ENCODE measurements around the gene RNU11. TPM values are rescaled to one million over a fixed set of nuclear protein-coding genes. Genes with fewer than 3 reads are reported as not detected.

The RNU11 gene
- total and polyA plus RNA-seq, 2 donors (not counting 3 experiments of a cell fraction or from before 2014, with no cell fraction given): not detected

DNA sequence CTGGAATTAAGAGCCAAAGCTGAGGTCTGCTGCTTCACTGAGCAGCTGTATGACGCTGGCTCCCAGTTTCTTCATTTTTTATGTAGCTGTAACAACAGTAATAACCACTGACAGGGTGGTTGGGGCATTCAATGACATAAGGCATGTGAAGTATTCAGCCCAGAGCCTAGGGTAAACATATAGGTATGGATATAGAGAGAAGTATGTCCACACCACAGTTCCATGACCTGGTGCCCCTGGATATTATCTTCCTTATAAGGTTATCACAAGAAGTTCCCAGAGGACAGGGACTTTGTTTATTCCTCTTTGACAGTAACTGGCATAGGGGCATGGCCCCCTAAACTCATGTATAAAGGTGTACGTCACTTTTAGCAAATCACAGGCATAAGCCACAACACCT is 41.6 kb upstream of the RNU11 start:
- peaks cover 4% of the 10 kb centered on the region for H3K4me1 ChIP-seq (ENCODE audit: control insufficient read depth, extremely low read depth, insufficient read depth, low read length)
- H3K36me3 ChIP-seq (ENCODE audit: control insufficient read depth in 2 of 2, extremely low read depth in 1 of 2, insufficient read depth in 2 of 2, low read length in 2 of 2): peaks cover 0 to 2% of the 10 kb centered on the region in 2 experiments
- no peak overlapping the region for H3K9ac ChIP-seq (replicated peaks; ENCODE audit: extremely low read depth, insufficient read depth, low read length)
- ChIA-PET CTCF (interaction anchor here (1.5 to 6.1 kb wide), 2 partner anchors 88 to 249 kb away, joined by 4 to 192 read pairs; no protein-coding TSS in a partner anchor), POLR2A (interaction anchor here (0.6 kb wide), 1 partner anchor 251 kb away, joined by 5 read pairs; no protein-coding TSS in a partner anchor)
- H3K4me2 ChIP-seq (ENCODE audit: insufficient read depth, low read length): no peak overlapping the region
- no TSS peak for BruUV-seq (replicated peaks)
- H3K27ac ChIP-seq (ENCODE audit: insufficient read depth, low read depth, low read length): no peak overlapping the region
- no peaks in the 10 kb centered on the region for H3K9me1 ChIP-seq (replicated peaks; ENCODE audit: control insufficient read depth, extremely low read depth, insufficient read depth, low read length)
- no peaks in the 10 kb centered on the region for H3K27me3 ChIP-seq (ENCODE audit: control insufficient read depth in 2 of 2, insufficient read depth in 2 of 2, low read length in 2 of 2)
- DNase-seq (ENCODE audit: low read depth, low spot score) (no peak), FAIRE-seq (no peak)
- no peak overlapping the region for H3K4me3 ChIP-seq (replicated peaks in 1 of 3; ENCODE audit: insufficient read depth in 1 of 3, low read depth in 1 of 3, low read length in 3 of 3)
- no peak overlapping the region for H2AFZ ChIP-seq (ENCODE audit: low read depth, low read length)
- TF ChIP-seq, protein P1, sequence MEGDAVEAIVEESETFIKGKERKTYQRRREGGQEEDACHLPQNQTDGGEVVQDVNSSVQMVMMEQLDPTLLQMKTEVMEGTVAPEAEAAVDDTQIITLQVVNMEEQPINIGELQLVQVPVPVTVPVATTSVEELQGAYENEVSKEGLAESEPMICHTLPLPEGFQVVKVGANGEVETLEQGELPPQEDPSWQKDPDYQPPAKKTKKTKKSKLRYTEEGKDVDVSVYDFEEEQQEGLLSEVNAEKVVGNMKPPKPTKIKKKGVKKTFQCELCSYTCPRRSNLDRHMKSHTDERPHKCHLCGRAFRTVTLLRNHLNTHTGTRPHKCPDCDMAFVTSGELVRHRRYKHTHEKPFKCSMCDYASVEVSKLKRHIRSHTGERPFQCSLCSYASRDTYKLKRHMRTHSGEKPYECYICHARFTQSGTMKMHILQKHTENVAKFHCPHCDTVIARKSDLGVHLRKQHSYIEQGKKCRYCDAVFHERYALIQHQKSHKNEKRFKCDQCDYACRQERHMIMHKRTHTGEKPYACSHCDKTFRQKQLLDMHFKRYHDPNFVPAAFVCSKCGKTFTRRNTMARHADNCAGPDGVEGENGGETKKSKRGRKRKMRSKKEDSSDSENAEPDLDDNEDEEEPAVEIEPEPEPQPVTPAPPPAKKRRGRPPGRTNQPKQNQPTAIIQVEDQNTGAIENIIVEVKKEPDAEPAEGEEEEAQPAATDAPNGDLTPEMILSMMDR (IDR thresholded peaks at IDR 0.05; ENCODE audit: extremely low read depth in 1 of 2, insufficient read depth in 1 of 2, low read depth in 1 of 2, low read length in 2 of 2): no peak
- TF ChIP-seq POLR2AphosphoS5 (IDR thresholded peaks at IDR 0.05; ENCODE audit: insufficient read depth, low read depth, low read length): no peak
- no peaks in the 10 kb centered on the region for H3K9me3 ChIP-seq (replicated peaks; ENCODE audit: control insufficient read depth, insufficient read depth, low read length)
- dilution Hi-C loops (cut with MboI; ENCODE audit: extremely low pct_ligation_motif_present, low sequenced_read_pairs): loop anchor here (25.0 kb wide), 1 partner anchor 344 kb away; the partner anchor contains the start of gene SESN2
- H3K79me2 ChIP-seq (ENCODE audit: control insufficient read depth, insufficient read depth, low read length): no peaks in the 10 kb centered on the region
- intact Hi-C loops (cut with micrococcal nuclease): no loop called here
- no peaks in the 10 kb centered on the region for H4K20me1 ChIP-seq (replicated peaks; ENCODE audit: control insufficient read depth, extremely low read depth, insufficient read depth, low read length)

DNA sequence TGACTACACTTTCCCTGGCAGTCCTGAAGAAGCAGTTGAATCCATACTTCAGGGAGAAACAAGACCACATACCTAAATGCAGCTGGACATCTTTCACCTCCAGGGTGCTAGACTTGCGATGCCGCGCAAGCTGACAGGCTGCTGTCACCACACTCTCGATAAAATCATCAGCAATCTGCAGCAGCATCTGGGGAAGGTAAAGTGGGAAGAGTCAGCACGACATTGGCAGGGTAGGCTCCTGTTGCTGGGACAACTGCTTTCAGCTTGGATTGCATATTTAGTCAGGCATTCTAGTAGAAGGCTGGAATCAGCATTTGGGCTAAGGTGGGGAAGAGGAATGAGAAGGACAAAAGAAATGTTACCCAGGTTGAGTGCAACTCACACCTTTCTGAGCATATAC is 35.2 kb upstream of the RNU11 start:
- H3K9ac ChIP-seq (replicated peaks; ENCODE audit: extremely low read depth, insufficient read depth, low read length): no peak overlapping the region
- peaks cover 0 to 6% of the 10 kb centered on the region in 2 experiments for H3K36me3 ChIP-seq (ENCODE audit: control insufficient read depth in 2 of 2, extremely low read depth in 1 of 2, insufficient read depth in 2 of 2, low read length in 2 of 2)
- FAIRE-seq (no peak), DNase-seq (ENCODE audit: low read depth, low spot score) (no peak)
- H3K27ac ChIP-seq (ENCODE audit: insufficient read depth, low read depth, low read length): no peak overlapping the region
- intact Hi-C loops (cut with micrococcal nuclease) (no loop called here), dilution Hi-C loops (cut with MboI; ENCODE audit: extremely low pct_ligation_motif_present, low sequenced_read_pairs) (loop anchor here (25.0 kb wide), 1 partner anchor 351 kb away; the partner anchor contains the start of gene SESN2)
- H3K79me2 ChIP-seq (ENCODE audit: control insufficient read depth, insufficient read depth, low read length): no peaks in the 10 kb centered on the region
- H3K4me2 ChIP-seq (ENCODE audit: insufficient read depth, low read length): no peak overlapping the region
- no peaks in the 10 kb centered on the region for H3K9me1 ChIP-seq (replicated peaks; ENCODE audit: control insufficient read depth, extremely low read depth, insufficient read depth, low read length)
- no peaks in the 10 kb centered on the region for H3K27me3 ChIP-seq (ENCODE audit: control insufficient read depth in 2 of 2, insufficient read depth in 2 of 2, low read length in 2 of 2)
- H3K4me3 ChIP-seq (replicated peaks in 1 of 3; ENCODE audit: insufficient read depth in 1 of 3, low read depth in 1 of 3, low read length in 3 of 3): no peak overlapping the region
- H2AFZ ChIP-seq (ENCODE audit: low read depth, low read length): no peak overlapping the region
- ChIA-PET POLR2A (no interaction called here), CTCF (interaction anchor here (2.7 kb wide), 1 partner anchor 11 kb away, joined by 11 read pairs; no protein-coding TSS in a partner anchor)
- H3K4me1 ChIP-seq (ENCODE audit: control insufficient read depth, extremely low read depth, insufficient read depth, low read length): no peaks in the 10 kb centered on the region
- TF ChIP-seq JUN (IDR thresholded peaks at IDR 0.05; ENCODE audit: borderline replicate concordance, insufficient read depth, insufficient read length, low read depth) (no peak), EZH2 (IDR thresholded peaks at IDR 0.05; ENCODE audit: borderline replicate concordance, low read depth, low read length, severe bottlenecking) (no peak), FOS (IDR thresholded peaks at IDR 0.05; ENCODE audit: borderline replicate concordance, insufficient read depth, low read length) (no peak), POLR2A (IDR thresholded peaks at IDR 0.05; ENCODE audit: low read depth, low read length) (no peak), GATA2 (IDR thresholded peaks at IDR 0.05; ENCODE audit: insufficient read depth, insufficient read length, low read depth, low read length) (no peak), MYC (IDR thresholded peaks at IDR 0.05; ENCODE audit: low read depth, low read length) (no peak), POLR2AphosphoS5 (IDR thresholded peaks at IDR 0.05; ENCODE audit: insufficient read depth, low read depth, low read length) (no peak)
- TF ChIP-seq, protein P2, sequence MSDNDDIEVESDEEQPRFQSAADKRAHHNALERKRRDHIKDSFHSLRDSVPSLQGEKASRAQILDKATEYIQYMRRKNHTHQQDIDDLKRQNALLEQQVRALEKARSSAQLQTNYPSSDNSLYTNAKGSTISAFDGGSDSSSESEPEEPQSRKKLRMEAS (IDR thresholded peaks at IDR 0.05; ENCODE audit: insufficient read depth, insufficient read length): no peak
- TF ChIP-seq, protein P1 (IDR thresholded peaks at IDR 0.05; ENCODE audit: extremely low read depth in 1 of 2, insufficient read depth in 1 of 2, low read depth in 1 of 2, low read length in 2 of 2): no peak
- BruUV-seq (replicated peaks): no TSS peak
- no peaks in the 10 kb centered on the region for H4K20me1 ChIP-seq (replicated peaks; ENCODE audit: control insufficient read depth, extremely low read depth, insufficient read depth, low read length)
- H3K9me3 ChIP-seq (replicated peaks; ENCODE audit: control insufficient read depth, insufficient read depth, low read length): no peaks in the 10 kb centered on the region
